ENCODE results near the gene PHF12.

The PHF12 gene

GRCh38 chr17:28856028-28856574, 95.2 kb downstream of the PHF12 start:
- TF ChIP-seq EP300 (IDR thresholded peaks at IDR 0.05; ENCODE audit: borderline replicate concordance) (no peak), YY1 (IDR thresholded peaks at IDR 0.05; ENCODE audit: low read depth) (no peak), CEBPB (IDR thresholded peaks at IDR 0.05) (no peak), TEAD4 (IDR thresholded peaks at IDR 0.05) (no peak), MAX (IDR thresholded peaks at IDR 0.05) (no peak), REST (IDR thresholded peaks at IDR 0.05; ENCODE audit: low read depth) (no peak), NFIC (IDR thresholded peaks at IDR 0.05) (no peak), RAD21 (IDR thresholded peaks at IDR 0.05; ENCODE audit: low read depth) (no peak), CREB1 (IDR thresholded peaks at IDR 0.05; ENCODE audit: low read depth) (no peak), ZBTB7A (IDR thresholded peaks at IDR 0.05; ENCODE audit: low read depth) (no peak)

GRCh38 chr17:28855336-28855679, 96.0 kb downstream of the PHF12 start:
- TF ChIP-seq EGR1 (IDR thresholded peaks at IDR 0.05) (no peak), NFIC (IDR thresholded peaks at IDR 0.05) (no peak), TEAD4 (IDR thresholded peaks at IDR 0.05) (no peak), YY1 (IDR thresholded peaks at IDR 0.05; ENCODE audit: low read depth) (no peak), MAX (IDR thresholded peaks at IDR 0.05) (no peak), TCF12 (IDR thresholded peaks at IDR 0.05; ENCODE audit: low read depth) (no peak), EP300 (IDR thresholded peaks at IDR 0.05; ENCODE audit: borderline replicate concordance) (no peak), REST (IDR thresholded peaks at IDR 0.05; ENCODE audit: low read depth) (no peak), RAD21 (IDR thresholded peaks at IDR 0.05; ENCODE audit: low read depth) (no peak), TAF1 (IDR thresholded peaks at IDR 0.05; ENCODE audit: low read depth) (no peak), ZBTB7A (IDR thresholded peaks at IDR 0.05; ENCODE audit: low read depth) (no peak), CEBPB (IDR thresholded peaks at IDR 0.05) (no peak), FOXM1 (IDR thresholded peaks at IDR 0.05; ENCODE audit: borderline replicate concordance, low read depth) (no peak), CREB1 (IDR thresholded peaks at IDR 0.05; ENCODE audit: low read depth) (no peak), USF1 (IDR thresholded peaks at IDR 0.05) (no peak)
